Tibial nerve (tissue), 3 donors: ENCODE measurements around the gene CFAP221.

Experiments used
- POLR2A ChIP-seq, 2 donors: fragments of 450-650 bp; IDR thresholded peaks; one replicate each; pipeline ENCODE4 v1.6.1; 2017; ENCODE audit warnings: antibody characterized with exemption in 2 of 2, mild to moderate bottlenecking in 2 of 2, moderate library complexity in 2 of 2
- TF ChIP-seq, protein P1 (sequence below), 5 experiments: fragments of 200-600 bp in 3 of 5; fragments of 450-650 bp in 2 of 5; sonication (generic) in 3 of 5; IDR thresholded peaks; one replicate each; pipeline ENCODE4 v1.5.1; 2016 to 2019; ENCODE audit warnings: antibody characterized with exemption in 5 of 5, mild to moderate bottlenecking in 3 of 5, moderate library complexity in 2 of 5

DNA sequence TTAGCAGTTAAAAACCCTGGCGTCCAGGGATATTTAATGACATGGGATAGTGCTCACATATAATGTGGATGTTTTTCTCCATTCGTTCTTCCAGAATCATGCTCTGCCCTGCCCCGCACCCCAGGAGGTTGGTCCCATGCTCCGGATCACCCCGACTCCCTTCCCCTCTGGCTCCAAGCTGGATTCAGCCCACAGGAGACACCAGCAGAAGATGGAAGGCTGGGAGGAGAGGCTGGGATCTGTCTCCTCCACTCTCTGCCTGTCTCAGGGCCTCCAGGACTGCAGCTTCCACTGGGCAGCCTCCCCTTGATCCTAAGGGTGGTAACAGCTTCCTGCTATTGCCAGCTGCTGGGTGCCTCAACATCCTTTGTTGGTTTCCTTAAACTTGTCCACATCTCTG is 159.3 kb downstream of the CFAP221 start:
- TF ChIP-seq, protein P1, sequence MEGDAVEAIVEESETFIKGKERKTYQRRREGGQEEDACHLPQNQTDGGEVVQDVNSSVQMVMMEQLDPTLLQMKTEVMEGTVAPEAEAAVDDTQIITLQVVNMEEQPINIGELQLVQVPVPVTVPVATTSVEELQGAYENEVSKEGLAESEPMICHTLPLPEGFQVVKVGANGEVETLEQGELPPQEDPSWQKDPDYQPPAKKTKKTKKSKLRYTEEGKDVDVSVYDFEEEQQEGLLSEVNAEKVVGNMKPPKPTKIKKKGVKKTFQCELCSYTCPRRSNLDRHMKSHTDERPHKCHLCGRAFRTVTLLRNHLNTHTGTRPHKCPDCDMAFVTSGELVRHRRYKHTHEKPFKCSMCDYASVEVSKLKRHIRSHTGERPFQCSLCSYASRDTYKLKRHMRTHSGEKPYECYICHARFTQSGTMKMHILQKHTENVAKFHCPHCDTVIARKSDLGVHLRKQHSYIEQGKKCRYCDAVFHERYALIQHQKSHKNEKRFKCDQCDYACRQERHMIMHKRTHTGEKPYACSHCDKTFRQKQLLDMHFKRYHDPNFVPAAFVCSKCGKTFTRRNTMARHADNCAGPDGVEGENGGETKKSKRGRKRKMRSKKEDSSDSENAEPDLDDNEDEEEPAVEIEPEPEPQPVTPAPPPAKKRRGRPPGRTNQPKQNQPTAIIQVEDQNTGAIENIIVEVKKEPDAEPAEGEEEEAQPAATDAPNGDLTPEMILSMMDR (IDR thresholded peaks at IDR 0.05): no peak
- TF ChIP-seq POLR2A (IDR thresholded peaks at IDR 0.05): no peak
